GM12878 (cell line): ENCODE data around the gene HCRT. TPM values are rescaled to one million over a fixed set of nuclear protein-coding genes. Genes with fewer than 3 reads are reported as not detected.

Source experiments
- CBFB ChIP-seq: IDR thresholded peaks from 2 replicates; pipeline ENCODE4 v1.6.1; 2016; ENCODE audit warnings: antibody characterized with exemption, low read depth
- MEF2B ChIP-seq: fragments of 450-650 bp; IDR thresholded peaks from 2 replicates; pipeline ENCODE4 v1.6.1; 2018; ENCODE audit warnings: mild to moderate bottlenecking, moderate library complexity; ENCODE audit not compliant: partially characterized antibody, poor library complexity, severe bottlenecking
- NFIC ChIP-seq: IDR thresholded peaks from 2 replicates; pipeline ENCODE4 v1.6.1; 2012; ENCODE audit warnings: low read depth, mild to moderate bottlenecking, inconsistent platforms, low read length, moderate library complexity
- POLR2AphosphoS5 ChIP-seq: IDR thresholded peaks from 2 replicates; pipeline ENCODE4 v1.6.1; 2011; ENCODE audit warnings: mild to moderate bottlenecking, low read length, inconsistent platforms
- ZNF687 ChIP-seq: fragments of 450-650 bp; IDR thresholded peaks from 2 replicates; pipeline ENCODE4 v1.6.1; 2017; ENCODE audit warnings: mild to moderate bottlenecking, moderate library complexity
- polyA plus RNA-seq, 11 experiments: library from polyadenylated mRNA; depleted of rRNA in 4 of 11; unstranded in 6 of 11; stranded (reverse) in 5 of 11; fragments of >200 nt; fragmentation: Nextera tagmentation in 4 of 11; fragmentation: Illumina TruSeq in 1 of 11; extraction: Ambion mirVana in 4 of 11; extraction: Trizol in 1 of 11; gene quantifications; 1 replicate in 1 of 11; 2 replicates in 10 of 11; pipeline versions ENCODE4 v1.2.1 to v1.2.3, GENCODE V29; 2011 to 2016; ENCODE audit warnings: inconsistent platforms in 2 of 11, missing spikeins in 2 of 11, low read depth in 1 of 11
- total RNA-seq, 4 experiments: library from RNA; depleted of rRNA in 3 of 4; stranded (reverse); fragments of >200 nt in 3 of 4; fragmentation: Illumina TruSeq in 1 of 4; extraction: Trizol in 1 of 4; gene quantifications; 2 replicates each; pipeline versions ENCODE4 v1.2.1 to v1.2.3, GENCODE V29; 2013 to 2021

HCRT gene
- total and polyA plus RNA-seq, 10 of the 15 experiments (the other 5 are each of a cell fraction or from before 2014, with no cell fraction given): 0.41 TPM; not detected in 9

- TF ChIP-seq CBFB (no peak), MEF2B (peak; percentile 53), ZNF687 (no peak), NFIC (no peak), POLR2AphosphoS5 (no peak)
Measured at GRCh38 chr17:42180922-42181850, 4.1 kb downstream of the HCRT start, which contains the start of gene KCNH4 (continued).
